GM21786 (cell line): ENCODE results near the gene GUCA2A.

Experiments
- ATAC-seq: cut with Tn5 transposase; IDR thresholded peaks from one replicate; pipeline ENCODE4 v1.9.1; 2021; ENCODE audit not compliant: unreplicated experiment

Gene GUCA2A

GRCh38 chr1:42177541-42177981, 13.0 kb upstream of the GUCA2A start:
- no peak for ATAC-seq

GRCh38 chr1:42176902-42177519, 12.5 kb upstream of the GUCA2A start:
- ATAC-seq, result no peak

GRCh38 chr1:42175314-42176054, 10.9 kb upstream of the GUCA2A start:
- ATAC-seq, result no peak

GRCh38 chr1:42173961-42174735, 9.6 kb upstream of the GUCA2A start:
- ATAC-seq, result no peak

- no peak for ATAC-seq
Observed at GRCh38 chr1:42173155-42173933, 8.8 kb upstream of the GUCA2A start.

GRCh38 chr1:42172381-42173133, 8.0 kb upstream of the GUCA2A start:
- no peak for ATAC-seq

GRCh38 chr1:42171679-42172266, 7.2 kb upstream of the GUCA2A start:
- ATAC-seq, result no peak

- no peak for ATAC-seq
Observed at GRCh38 chr1:42170779-42171621, 6.5 kb upstream of the GUCA2A start.

GRCh38 chr1:42168763-42169162, 4.2 kb upstream of the GUCA2A start:
- ATAC-seq, result no peak

GRCh38 chr1:42168391-42168670, 3.8 kb upstream of the GUCA2A start:
- no peak for ATAC-seq

GRCh38 chr1:42167611-42168390, 3.3 kb upstream of the GUCA2A start:
- ATAC-seq, result no peak

- no peak for ATAC-seq
Observed at GRCh38 chr1:42165511-42166210, 1.1 kb upstream of the GUCA2A start.

GRCh38 chr1:42163536-42164503, 725 bp downstream of the GUCA2A start:
- no peak for ATAC-seq

GRCh38 chr1:42163114-42163513, 1.4 kb downstream of the GUCA2A start:
- ATAC-seq, result no peak

GRCh38 chr1:42162181-42162580, 2.4 kb downstream of the GUCA2A start:
- no peak for ATAC-seq

GRCh38 chr1:42158189-42158588, 6.4 kb downstream of the GUCA2A start:
- ATAC-seq, result no peak

- no peak for ATAC-seq
Observed at GRCh38 chr1:42157667-42158066, 6.9 kb downstream of the GUCA2A start.
